Testis (tissue), 2 donors: Measurements from ENCODE around the gene NSUN5.
"Not testable (repeated sequence)": the region's sequence is repeated elsewhere in the genome, so short reads cannot be mapped to it uniquely, and the experiment has no call there.

ENCODE experiments used
- POLR2A ChIP-seq: fragments of 450-650 bp; IDR thresholded peaks from one replicate; pipeline ENCODE4 v1.6.1; 2017; ENCODE audit warnings: antibody characterized with exemption, mild to moderate bottlenecking, moderate library complexity
- TF ChIP-seq, protein P1 (sequence below), 3 experiments: fragments of 450-650 bp in 2 of 3; fragments of 200-600 bp in 1 of 3; sonication (generic) in 1 of 3; IDR thresholded peaks; one replicate each; pipeline ENCODE4 v1.5.1; 2016 to 2019; ENCODE audit warnings: antibody characterized with exemption in 3 of 3, mild to moderate bottlenecking in 2 of 3, moderate library complexity in 1 of 3

DNA sequence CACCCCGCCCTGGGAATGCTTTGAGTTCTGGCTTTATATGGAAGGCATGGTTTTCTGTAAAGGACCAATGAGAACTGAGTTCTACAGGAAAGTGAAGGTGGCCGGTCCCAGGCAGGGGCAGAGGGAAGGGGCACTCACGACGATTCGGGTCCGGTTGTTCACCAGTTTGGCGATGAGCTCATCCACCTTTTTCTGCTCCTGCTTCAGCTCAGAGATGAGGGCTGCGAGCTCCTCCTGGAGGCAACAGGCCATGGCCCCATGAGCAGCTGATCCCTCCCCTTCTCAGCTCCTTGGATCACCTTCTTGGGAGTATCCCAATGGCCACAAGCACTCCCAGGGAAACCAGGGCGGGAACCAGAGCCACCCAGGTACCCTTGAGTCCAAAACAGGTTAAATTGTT, 11.4 kb upstream of the NSUN5 start:
- TF ChIP-seq, protein P1, sequence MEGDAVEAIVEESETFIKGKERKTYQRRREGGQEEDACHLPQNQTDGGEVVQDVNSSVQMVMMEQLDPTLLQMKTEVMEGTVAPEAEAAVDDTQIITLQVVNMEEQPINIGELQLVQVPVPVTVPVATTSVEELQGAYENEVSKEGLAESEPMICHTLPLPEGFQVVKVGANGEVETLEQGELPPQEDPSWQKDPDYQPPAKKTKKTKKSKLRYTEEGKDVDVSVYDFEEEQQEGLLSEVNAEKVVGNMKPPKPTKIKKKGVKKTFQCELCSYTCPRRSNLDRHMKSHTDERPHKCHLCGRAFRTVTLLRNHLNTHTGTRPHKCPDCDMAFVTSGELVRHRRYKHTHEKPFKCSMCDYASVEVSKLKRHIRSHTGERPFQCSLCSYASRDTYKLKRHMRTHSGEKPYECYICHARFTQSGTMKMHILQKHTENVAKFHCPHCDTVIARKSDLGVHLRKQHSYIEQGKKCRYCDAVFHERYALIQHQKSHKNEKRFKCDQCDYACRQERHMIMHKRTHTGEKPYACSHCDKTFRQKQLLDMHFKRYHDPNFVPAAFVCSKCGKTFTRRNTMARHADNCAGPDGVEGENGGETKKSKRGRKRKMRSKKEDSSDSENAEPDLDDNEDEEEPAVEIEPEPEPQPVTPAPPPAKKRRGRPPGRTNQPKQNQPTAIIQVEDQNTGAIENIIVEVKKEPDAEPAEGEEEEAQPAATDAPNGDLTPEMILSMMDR (IDR thresholded peaks at IDR 0.05) = not testable (repeated sequence)
- TF ChIP-seq POLR2A = not testable (repeated sequence)
